ENCODE data around the gene TXN. TPM values are rescaled to one million over a fixed set of nuclear protein-coding genes. Genes with fewer than 3 reads are reported as not detected.
"Not testable (repeated sequence)": the region's sequence is repeated elsewhere in the genome, so short reads cannot be mapped to it uniquely, and the experiment has no call there.

The TXN gene
- total RNA-seq, 1 experiment from 2014 or later = 375 TPM

DNA sequence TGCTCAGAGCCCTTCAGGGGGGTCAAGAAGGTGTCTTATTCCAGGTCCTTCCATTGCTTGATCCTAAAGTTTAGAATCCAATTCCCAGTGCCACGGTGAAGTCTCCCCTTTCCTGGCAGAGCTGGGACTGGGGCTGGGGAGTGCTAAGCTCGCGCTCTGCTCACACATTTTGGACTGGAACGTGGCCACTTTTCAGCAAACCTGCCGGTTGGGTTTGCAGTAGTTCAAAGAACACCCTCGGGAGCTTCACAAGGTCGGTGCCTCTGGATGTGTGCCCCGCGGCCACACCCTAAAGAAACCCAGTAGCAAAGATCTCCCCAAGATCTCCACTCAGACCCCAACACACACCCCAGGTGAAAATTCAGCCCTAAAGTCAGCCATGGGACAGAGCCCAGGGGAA, 48.3 kb downstream of the TXN start, which contains the start of gene C9orf152:
Gene C9orf152, minus strand, starts transcription at position 129 of the 400 bp plus-strand sequence. CDS start 580 bp downstream, outside the sequence.
- H3K4me1 ChIP-seq = no peaks in the 10 kb centered on the region
- no peaks in the 10 kb centered on the region for H3K27me3 ChIP-seq
- no peaks in the 10 kb centered on the region for H3K9me3 ChIP-seq (replicated peaks)
- H3K27ac ChIP-seq = no peak within 1 kb of the TSS
- no peak within 1 kb of the TSS for H3K4me3 ChIP-seq
- H3K36me3 ChIP-seq = no peaks in the 10 kb centered on the region
- DNase-seq = no peak

- Histone ChIP-seq H3K9me3 (replicated peaks) (no peaks in the 10 kb centered on the region), H3K4me1 (no peaks in the 10 kb centered on the region), H3K27me3 (no peaks in the 10 kb centered on the region), H3K4me3 (no peak overlapping the region), H3K36me3 (no peaks in the 10 kb centered on the region), H3K27ac (no peak overlapping the region)
- no peak for DNase-seq
These were observed 49.2 kb downstream of the TXN start for GRCh38 chr9:110207071-110207641.

DNA sequence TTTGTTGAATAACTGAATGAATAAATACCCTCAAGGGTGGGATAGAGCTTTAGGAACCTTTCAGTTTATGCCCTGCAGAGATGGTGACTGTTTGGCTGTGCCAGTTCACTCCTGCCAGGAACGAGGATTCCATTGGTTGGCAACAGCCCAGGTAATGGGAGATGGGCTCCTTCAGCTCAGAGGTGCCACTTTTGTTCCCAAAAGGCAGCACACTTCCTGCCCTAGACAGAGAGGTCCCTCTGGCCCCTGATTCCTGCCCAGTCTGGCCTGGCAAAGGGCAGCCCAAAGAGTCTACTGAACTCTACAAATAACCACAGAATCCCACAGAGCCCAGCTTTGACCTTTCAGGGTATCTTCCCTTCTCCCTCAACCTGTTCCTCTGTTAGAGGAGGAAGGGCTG, 49.9 kb downstream of the TXN start:
- no peak for DNase-seq
- no peak overlapping the region for H3K4me3 ChIP-seq

GRCh38 chr9:110205612-110206011, 50.7 kb downstream of the TXN start:
- not testable (repeated sequence) for H3K4me3 ChIP-seq; DNase-seq; H3K4me1 ChIP-seq; H3K36me3 ChIP-seq; H3K27me3 ChIP-seq; H3K27ac ChIP-seq; H3K9me3 ChIP-seq (replicated peaks)

More for the DNA sequence above, 49.9 kb downstream of the TXN start:
- no peaks in the 10 kb centered on the region for H3K36me3 ChIP-seq
- no peaks in the 10 kb centered on the region for H3K4me1 ChIP-seq
- H3K9me3 ChIP-seq (replicated peaks) = no peaks in the 10 kb centered on the region
- no peak overlapping the region for H3K27ac ChIP-seq
- no peaks in the 10 kb centered on the region for H3K27me3 ChIP-seq

GRCh38 chr9:110202232-110202631, 54.1 kb downstream of the TXN start:
- H3K36me3 ChIP-seq = no peaks in the 10 kb centered on the region
- DNase-seq = no peak
- H3K9me3 ChIP-seq (replicated peaks) = no peaks in the 10 kb centered on the region
- no peak overlapping the region for H3K27ac ChIP-seq
- H3K27me3 ChIP-seq = no peaks in the 10 kb centered on the region
- H3K4me3 ChIP-seq = no peak overlapping the region
- no peaks in the 10 kb centered on the region for H3K4me1 ChIP-seq

- Histone ChIP-seq H3K27ac (no peak overlapping the region), H3K36me3 (no peaks in the 10 kb centered on the region), H3K4me3 (no peak overlapping the region), H3K9me3 (replicated peaks) (no peaks in the 10 kb centered on the region), H3K27me3 (no peaks in the 10 kb centered on the region), H3K4me1 (no peaks in the 10 kb centered on the region)
- DNase-seq = no peak
These were observed 56.7 kb downstream of the TXN start for GRCh38 chr9:110199643-110200042.

DNA sequence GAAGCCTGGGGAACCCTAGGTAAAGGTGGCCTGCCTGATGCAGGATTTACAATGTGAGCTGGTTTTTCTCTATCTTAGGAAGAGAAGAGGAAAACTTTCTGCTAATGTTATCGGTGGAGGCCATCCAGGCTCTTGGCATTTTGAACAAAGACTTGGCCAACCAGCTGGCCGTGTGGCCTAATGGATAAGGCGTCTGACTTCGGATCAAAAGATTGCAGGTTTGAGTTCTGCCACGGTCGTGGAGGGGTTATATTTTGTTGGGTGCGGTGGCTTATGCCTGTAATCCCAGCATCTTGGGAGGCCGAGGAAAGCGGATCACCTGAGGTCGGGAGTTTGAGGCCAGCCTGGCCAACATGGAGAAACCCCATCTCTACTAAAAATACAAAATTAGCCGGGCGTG, 58.0 kb downstream of the TXN start:
- Histone ChIP-seq H3K27me3 (no peaks in the 10 kb centered on the region), H3K9me3 (replicated peaks) (no peaks in the 10 kb centered on the region), H3K4me3 (no peak overlapping the region), H3K36me3 (no peaks in the 10 kb centered on the region), H3K4me1 (no peaks in the 10 kb centered on the region), H3K27ac (no peak overlapping the region)
- no peak for DNase-seq

GRCh38 chr9:110197330-110198187, 58.7 kb downstream of the TXN start:
- no peaks in the 10 kb centered on the region for H3K36me3 ChIP-seq
- no peaks in the 10 kb centered on the region for H3K4me1 ChIP-seq
- H3K27ac ChIP-seq = no peak overlapping the region
- no peaks in the 10 kb centered on the region for H3K9me3 ChIP-seq (replicated peaks)
- no peak overlapping the region for H3K4me3 ChIP-seq
- no peaks in the 10 kb centered on the region for H3K27me3 ChIP-seq
- DNase-seq = no peak

GRCh38 chr9:110196084-110196499, 60.2 kb downstream of the TXN start:
- not testable (repeated sequence) for H3K36me3 ChIP-seq, DNase-seq

More at GRCh38 chr9:110196084-110196499, 60.2 kb downstream of the TXN start:
- not testable (repeated sequence) for H3K9me3 ChIP-seq (replicated peaks); H3K27me3 ChIP-seq; H3K4me1 ChIP-seq; H3K27ac ChIP-seq; H3K4me3 ChIP-seq

Other genes with a start within 250 kb of the TXN start
- not detected in 2 replicates for gene C9orf152, start 48.3 kb downstream of the TXN start, total RNA-seq (2014; rRNA removed; shearing (Covaris generic))
- not detected in 2 replicates for gene TXNDC8, start 81.4 kb upstream of the TXN start, total RNA-seq (2014; rRNA removed; shearing (Covaris generic))